Mucosa of gallbladder (tissue), 1 donor: ENCODE data around the gene SRBD1. TPM values are rescaled to one million over a fixed set of nuclear protein-coding genes. Genes with fewer than 3 reads are reported as not detected.

Experiments
- DNase-seq: peaks from one replicate; pipeline ENCODE4 v3.0.0-alpha.2; 2020; ENCODE audit warnings: low spot score
- total RNA-seq: library from RNA; stranded (reverse); gene quantifications from one replicate; pipeline ENCODE4 v1.2.1, GENCODE V29; 2021
- donor health status: DM: no; HTN: no; CAD: no.

The SRBD1 gene
- total RNA-seq, 1 donor from 2014 or later: 13.6 TPM

DNA sequence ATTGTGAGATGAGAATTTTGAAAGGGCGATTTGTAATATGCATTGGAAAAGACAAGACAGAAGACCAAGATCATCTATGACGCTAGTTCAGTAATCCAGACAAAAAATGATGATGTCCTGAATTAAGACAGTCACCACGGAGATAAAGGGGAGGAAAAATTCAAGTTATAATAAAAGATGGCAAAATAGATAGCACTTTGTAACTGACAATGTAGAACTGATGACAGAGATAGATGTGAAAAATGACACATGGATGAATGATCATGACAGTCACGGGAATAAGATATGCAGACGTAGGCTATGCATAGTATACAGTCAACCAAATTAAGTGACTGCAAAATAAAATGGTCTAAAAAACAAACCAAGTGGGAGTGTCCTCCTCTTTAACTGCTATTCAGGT, 59.2 kb downstream of the SRBD1 start:
- DNase-seq: no peak

DNA sequence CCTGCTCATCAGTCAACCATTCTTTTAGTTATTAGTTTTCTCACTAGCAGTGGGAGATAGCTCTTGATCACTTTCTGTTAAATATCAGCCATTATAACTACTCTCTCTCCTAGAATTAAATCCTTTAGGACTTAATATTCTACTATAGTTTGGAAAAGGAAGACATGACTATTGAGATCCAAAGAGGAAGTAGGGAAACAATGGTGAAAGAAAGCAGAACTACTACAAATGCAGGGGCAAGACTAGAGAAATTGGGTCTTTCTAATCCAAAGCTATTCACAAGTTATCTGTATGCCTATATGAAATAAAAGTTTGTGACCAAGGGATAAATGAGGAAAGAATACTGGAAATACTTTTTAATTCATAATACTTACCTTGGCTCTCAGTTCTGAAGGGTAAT, 65.1 kb downstream of the SRBD1 start:
- no peak for DNase-seq

DNA sequence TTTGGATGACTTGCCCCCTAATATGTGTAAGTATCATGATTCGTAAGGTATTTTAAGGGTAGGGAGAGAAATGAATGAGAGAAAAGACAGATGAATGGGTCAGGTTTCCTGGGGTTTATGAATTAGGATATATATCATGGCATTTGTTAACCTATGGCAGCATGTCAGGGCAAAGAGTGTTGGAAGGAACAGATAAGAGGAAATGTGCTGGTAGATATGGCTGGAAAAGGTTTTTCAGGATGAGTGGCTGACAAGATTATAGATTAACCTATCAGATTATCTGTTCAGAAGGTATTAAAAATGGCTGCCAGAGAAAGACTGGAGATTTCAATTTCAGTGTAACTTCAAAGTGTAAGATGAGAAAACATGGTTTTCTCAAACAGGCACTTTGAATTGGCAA, 67.8 kb downstream of the SRBD1 start:
- no peak for DNase-seq

DNA sequence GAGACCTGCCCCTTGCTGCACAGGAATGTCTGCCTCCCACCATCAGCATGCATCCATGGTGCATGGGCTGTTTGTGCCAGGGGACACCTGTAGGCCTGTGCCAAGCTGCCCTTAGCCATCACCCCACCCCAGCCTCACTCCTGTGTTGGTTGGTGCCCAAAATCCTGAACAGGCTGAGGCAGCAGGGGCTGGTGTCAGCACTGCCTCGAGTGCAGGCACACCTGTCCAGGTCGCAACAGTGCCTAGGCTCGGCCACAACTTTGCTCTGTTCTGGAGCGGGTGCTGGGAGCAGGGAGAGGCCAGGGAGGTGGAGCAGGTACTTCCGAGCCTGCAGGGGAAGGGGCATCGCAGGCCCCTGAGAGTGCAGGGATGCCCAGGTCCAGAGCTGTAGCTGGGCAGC, 69.1 kb downstream of the SRBD1 start:
- DNase-seq: no peak

DNA sequence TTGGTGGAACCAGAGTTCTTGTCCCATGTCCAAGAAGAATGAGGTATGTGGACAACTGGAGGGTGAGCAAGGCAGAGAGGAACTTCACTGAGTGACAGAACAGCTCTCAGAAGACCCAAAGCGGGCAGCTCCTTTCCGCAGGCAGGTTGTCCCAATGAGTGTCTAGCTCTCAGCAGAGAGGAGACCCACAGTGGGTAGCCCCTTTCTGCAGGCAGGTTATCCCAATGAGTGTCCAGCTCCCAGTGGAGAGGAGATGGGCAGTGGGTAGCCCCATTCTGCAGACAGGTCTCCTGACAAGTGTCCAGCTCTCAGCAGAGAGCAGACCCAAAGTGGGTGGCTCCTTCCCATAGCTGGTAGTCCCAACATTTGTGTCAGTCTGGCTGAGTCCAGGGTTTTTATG, 69.6 kb downstream of the SRBD1 start:
- no peak for DNase-seq

DNA sequence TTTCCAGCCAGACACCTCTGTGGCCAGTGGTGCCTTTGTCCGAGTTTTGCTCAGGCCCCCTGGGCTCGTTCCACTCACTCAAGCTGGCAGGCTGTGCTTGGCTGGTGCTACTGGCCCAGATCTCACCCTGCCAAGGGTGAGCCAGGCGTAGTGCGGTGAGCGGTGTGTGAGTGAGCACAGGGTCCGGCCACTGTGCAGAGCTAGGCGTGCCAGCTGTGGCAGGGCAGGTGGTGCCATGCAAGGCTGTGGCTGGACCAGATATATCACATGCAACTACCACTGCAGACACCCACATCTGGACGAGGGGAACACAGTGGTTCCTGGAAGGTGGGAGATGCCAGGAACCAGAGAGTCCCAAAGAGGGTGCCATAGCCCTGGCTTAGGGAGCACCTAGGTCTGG, 70.1 kb downstream of the SRBD1 start:
- DNase-seq: no peak

DNA sequence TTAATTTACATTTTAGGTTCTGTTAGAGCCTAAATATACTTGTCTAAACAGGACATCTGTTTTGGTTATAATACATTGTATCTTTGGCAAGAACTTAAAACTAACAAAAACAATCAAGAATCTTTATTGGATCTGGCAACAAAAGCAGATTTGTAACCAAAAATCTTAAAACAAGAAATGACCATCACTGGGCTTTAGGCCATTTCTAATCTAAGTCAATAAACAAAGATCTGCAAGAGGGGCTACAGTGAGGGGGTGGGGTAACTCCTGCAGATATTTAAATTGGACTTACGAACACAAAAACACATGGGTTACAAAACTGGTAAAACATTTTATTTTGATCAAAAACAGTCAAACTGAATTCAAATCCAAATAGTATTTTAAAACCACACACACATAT, 77.3 kb downstream of the SRBD1 start:
- DNase-seq: no peak

DNA sequence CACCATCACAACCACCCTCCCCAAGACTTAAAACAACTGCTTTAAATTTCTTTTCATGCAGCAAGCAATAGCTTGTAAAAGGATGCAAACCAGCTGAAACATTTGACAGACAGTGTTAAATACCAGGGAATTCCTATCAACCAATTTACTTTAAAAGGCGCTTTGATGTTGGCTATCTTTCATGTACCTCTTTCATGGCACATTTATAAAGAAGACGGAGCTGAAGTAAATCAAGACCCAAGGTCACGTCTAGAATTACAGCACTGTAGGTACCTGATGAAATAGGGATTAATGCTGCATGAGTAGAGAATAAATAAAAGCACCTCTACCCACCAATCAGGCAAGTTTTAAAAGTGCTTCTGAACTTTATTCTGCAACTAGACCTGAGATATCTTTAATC, 78.9 kb downstream of the SRBD1 start:
- DNase-seq: no peak

DNA sequence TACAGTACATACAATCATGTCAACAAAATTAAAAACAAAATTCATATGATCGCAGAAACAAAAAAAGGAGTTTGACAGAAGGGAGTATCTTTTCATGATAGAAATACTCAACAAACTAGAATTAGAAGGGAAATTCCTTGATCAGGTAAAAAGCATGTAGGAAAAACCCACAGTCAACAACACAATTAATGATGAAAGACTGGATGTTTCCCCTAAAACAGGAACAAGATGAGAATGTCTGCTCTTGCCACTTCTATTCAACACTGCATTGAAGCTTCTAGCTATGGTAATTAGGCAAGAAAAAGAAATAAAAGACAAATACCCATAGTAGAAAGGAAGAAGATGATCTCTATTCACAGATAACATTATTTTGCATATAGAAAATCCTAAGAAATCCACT, 87.1 kb downstream of the SRBD1 start:
- no peak for DNase-seq

DNA sequence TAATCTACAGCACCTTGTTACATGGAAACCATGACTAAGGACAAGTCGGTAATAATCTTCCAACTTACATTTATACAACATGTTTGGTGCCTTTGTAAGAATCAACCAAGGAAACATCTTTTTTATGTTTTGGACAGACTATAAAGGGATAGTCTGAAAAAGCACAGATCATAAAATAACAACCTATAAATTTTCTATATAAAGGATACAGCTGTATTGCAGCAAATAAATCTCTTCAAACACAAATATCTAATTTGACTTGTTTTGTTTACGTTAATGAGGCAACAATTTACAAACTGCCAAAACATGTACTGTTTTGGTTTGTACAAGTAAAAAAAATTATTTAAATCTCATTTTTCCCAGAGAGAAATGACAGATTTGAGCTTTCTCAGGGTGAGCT, 92.5 kb downstream of the SRBD1 start:
- no peak for DNase-seq

DNA sequence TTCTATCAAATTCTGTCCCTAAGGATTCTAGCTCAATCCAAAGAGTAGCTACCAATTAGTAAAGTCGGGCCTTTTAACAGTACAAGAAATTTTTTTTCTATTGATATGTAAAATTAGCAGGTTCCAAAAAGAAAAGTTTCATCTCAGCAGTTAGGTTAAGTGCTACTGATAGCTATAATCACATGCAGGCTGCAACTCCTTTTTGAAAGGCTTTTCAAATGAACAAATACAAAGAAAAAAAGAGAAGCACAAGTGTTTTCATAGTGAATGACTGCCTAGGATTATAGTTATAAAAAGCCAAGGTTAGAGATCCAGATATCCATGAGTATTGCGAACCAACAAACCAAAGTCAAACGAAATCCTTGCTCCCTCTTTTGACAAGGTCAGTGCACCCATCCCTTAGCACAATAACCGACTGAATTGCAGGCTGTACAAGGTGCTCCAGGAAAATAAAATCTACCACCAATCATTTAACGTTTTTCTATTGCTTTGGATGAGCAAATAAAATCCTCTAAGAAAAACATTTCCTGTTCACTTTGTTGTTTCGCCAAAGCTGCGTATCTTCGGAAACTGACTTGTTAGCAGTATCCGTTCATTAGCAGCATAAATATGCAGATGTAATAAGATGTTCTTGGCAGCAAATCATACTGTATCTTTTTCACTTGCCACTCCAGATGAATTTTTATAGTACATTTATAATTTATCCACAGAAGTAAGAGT, 100.2 kb downstream of the SRBD1 start:
- DNase-seq: no peak

DNA sequence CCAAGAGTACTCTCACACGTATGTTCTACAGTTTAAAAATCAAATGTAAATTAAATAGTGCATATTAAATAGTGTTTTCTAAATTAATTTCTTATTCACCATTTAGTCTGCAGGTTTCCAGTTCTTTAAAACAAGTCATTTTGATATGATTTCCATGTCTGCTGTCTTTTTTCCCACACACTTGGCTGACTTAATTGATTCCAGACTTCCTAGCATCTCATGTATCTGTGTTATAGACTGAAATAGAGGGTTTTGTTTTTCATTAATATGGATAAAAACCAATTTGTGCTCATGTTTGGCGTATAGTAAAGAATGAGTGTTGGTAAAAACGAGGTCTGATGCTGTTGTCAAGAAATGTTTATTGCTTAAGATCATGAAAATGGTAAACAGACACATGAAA, 104.3 kb downstream of the SRBD1 start:
- no peak for DNase-seq

DNA sequence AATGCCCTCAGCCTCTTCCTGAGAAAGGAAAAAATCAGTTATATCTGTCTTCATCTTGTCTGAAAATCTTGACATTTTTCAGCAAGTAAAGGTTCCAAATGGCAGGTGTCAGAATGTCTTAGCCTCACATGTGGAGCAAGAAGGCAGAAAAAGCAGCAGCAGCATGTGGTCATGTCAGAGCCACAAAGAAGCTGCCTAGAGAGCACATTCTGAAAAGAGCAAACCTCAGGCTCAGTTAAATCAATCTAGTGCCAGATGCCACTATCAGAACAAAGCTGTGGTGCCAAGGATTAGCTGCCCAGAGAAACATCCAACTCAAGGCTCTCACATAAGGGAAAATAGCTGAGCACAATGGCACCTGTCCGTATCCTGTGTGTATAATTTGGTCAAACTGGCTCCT, 105.9 kb downstream of the SRBD1 start:
- DNase-seq: no peak

DNA sequence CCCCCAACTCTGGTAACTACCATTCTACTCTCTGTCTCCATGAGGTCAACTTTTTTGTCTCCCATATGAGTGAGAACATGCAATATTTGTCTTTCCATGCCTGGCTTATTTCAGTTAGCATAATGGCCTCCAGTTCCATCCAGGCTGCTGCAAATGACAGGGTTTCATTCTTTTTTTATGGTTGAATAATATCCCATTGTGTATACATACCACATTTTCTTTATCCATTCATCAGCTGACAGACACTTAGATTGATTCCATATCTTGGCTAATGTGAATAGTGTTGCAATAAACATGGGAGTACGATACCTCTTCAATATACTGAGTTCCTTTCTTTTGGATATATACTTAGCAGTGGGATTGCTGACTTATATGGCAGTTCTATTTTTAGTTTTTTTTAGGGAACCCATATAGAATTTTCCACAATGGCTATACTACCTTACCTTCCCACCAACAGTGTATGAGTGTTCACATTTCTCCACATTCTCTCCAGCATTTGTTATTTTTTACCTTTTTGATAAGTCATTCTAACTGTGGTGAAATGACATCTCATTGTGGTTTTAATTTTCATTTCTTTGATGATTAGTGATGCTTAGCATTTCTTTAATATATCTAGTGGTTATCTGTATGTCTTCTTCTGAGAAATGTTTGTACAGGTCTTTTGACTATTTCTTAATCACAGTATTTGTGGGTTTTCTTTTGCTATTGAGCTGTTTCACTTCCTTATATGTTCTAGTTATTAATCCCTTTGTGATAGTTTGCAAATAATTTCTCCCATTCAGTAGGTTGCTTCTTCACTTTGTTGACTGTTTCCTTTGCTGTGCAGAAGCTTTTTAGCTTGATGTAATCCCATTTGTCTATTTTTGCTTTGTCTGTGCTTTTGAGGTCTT, 112.2 kb downstream of the SRBD1 start:
- no peak for DNase-seq

DNA sequence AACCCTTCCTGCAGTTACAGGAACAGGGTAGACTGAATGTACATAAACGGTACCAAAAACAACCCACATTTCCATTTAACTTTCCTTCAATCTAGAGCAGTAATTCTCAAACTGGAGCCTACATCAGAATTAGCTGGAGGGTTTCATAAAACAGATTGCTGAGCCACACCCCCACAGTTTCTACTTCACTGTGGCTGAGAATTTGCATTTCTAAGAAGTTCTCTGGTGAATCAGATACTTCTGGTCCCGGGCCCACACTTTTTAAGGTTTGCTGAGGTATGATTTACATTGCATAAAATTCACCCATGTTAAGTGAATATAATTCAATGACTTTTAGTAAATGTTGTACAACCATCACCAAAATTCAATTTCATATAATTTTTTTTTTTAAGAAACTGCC, 113.7 kb downstream of the SRBD1 start:
- DNase-seq: no peak

DNA sequence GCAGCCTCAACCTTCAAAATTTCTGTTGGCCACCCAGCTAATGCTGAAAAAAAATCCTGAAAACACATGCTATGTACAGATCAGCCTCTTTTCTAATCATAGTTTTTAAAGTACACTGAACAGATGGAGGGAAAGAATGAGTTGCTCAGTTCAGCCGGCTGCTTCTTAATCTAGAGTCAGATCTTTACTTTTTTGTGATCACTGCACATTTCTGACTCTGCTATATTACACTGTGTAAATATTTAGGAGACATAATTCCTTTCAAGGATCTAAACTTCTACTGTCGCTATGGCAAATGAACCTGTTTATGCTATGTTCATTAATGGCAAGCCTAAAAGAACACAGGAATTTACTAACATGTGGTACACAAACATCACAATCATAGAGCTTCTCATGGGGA, 114.2 kb downstream of the SRBD1 start:
- no peak for DNase-seq

DNA sequence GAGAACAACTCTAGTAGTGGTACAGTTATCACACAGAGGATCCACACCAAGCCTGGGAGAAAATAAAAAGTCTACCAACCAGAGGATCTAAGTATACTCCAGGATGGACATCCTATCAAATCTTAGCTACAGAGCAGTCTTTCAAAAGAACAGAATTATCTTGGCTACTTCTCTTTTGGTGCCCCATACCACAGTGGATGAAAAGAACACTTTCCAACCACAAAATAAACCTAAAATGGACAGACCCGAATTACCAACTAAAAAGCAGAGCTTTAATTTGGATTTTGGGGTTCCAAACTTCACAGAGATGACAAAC, 116.1 kb downstream of the SRBD1 start:
- DNase-seq: no peak

DNA sequence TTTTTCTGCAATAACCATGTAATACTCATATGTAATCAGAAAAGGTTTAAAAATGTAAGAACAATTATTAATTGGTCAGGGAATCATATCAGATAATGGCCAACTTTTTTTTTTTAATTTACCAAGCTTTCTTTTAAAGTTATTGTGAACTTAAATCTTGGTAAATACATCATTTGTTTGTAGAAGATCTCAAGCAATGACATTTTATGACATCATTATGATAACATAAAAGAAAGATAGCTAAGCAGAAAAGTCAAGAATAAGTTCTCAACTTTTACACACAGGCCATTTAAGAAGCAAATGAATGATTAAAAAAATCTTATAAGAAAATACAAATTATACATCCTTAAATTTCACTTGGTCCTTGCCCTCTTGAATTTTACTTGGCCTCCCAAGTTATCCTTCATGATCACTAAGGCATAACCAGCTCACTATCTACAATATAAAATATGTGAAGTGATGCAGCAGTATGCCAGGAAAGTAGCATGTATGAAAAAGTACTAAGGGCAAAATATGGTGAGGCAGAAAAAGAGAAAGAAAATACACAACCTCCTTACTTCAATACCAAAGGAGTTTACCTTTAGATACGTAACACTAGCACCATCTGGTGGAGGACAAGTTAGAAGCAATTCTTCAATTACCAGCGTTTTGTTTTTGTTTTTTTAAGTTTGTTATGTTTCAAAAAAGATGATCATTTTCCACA, 116.6 kb downstream of the SRBD1 start:
- no peak for DNase-seq

DNA sequence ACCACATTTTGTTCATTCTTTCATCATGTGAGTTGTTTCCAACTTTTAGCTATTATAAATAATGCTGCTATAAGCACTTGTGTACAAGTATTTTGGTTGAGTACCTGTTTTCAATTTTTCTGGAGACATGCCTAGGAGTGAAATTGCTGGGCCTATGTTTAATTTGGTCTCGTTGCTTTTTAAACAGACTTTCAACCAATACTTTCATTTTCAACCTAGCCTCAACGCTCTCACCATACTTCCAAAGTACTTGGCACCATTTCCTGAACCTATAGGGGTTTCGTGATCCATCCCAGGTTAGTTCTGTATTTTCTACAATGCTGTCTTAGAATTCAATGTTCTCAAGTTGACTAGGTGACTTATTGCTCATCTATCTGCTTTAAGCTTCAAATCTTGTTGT, 126.1 kb downstream of the SRBD1 start:
- no peak for DNase-seq

DNA sequence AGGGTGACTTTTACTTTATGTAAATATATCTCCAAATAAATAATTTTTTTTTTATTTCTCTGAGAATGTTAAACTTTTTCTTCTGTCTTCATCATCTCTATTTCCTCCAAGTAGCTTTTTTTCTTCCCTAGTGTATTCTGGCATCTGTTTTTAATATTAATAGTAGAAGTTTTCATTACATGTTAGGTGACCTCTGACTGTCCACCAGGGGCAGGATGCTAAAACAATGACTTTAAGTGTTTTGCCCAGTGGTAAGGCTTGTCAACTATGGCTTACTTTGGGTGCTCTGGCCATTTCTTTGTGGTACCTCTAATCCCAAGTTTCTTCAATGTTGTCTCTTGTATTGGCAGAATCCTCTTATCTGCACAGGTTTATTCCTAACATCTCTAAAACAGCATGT, 127.1 kb downstream of the SRBD1 start:
- DNase-seq: no peak

DNA sequence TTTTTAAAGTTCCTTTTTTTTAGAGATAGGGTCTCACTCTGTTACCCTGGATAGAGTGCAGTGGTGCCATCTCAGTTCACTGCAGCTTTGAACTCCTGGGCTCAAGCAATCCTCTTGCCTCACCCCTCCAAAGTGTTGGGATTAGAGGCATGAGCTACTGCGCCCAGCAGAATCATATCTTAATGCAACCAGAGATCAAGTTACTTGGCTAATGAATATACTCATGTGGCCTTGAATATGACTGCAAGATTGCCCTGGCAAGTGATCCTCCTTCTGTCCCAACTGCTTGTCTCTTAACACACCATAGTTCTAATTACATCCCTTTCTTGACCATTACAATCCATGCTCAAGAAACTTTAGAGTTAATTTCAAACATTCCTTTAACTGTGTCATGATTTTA, 133.5 kb downstream of the SRBD1 start:
- DNase-seq: no peak

DNA sequence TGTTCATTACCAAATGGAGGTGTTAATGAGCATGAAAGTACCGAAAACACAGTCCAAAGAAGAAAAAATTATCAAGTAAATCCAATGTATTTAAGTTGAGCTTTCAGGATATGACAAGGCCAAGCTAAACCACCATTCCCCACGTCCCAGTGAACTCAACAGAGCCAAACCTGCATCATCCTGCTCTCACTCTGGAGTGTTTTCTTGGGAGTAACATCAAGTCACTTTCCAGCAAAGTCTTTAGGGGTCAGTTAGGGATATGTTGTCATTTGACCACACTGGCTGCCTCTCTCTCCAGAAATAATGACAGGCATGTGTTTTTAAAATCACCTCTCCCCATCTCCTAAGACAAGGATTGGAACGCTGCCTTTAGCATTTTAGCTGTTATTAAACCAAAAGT, 140.5 kb downstream of the SRBD1 start:
- DNase-seq: no peak
